Body of pancreas (tissue), 4 donors: ENCODE results near the gene HSP90B1.

Experiments
- POLR2A ChIP-seq, 3 donors: fragments of 450-650 bp; IDR thresholded peaks; one replicate each; pipeline ENCODE4 v1.6.1; 2016; ENCODE audit warnings: antibody characterized with exemption in 3 of 3, mild to moderate bottlenecking in 2 of 3
- TF ChIP-seq, protein P1 (sequence below), 7 experiments: fragments of 450-650 bp in 4 of 7; fragments of 200-600 bp in 3 of 7; sonication (generic) in 3 of 7; IDR thresholded peaks; one replicate each; pipeline ENCODE4 v1.5.1; 2016 to 2019; ENCODE audit warnings: antibody characterized with exemption in 7 of 7

DNA sequence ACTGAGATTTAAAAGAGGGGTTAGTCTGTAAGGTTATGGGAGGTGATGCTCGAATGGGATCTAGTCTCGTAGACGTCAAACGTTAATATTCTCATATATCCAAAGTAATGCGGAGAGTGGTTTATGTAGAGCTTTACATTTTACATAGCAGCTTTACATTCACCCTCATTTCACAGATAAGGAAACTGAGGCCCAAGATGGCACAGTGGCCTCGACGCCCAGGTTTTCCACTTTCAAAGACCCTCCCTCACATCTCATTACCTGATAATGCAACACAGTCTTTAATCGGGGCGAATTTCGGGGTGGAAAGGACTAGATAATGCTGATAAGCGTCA, 35.0 kb downstream of the HSP90B1 start:
- TF ChIP-seq, protein P1, sequence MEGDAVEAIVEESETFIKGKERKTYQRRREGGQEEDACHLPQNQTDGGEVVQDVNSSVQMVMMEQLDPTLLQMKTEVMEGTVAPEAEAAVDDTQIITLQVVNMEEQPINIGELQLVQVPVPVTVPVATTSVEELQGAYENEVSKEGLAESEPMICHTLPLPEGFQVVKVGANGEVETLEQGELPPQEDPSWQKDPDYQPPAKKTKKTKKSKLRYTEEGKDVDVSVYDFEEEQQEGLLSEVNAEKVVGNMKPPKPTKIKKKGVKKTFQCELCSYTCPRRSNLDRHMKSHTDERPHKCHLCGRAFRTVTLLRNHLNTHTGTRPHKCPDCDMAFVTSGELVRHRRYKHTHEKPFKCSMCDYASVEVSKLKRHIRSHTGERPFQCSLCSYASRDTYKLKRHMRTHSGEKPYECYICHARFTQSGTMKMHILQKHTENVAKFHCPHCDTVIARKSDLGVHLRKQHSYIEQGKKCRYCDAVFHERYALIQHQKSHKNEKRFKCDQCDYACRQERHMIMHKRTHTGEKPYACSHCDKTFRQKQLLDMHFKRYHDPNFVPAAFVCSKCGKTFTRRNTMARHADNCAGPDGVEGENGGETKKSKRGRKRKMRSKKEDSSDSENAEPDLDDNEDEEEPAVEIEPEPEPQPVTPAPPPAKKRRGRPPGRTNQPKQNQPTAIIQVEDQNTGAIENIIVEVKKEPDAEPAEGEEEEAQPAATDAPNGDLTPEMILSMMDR (IDR thresholded peaks at IDR 0.05), result no peak
- TF ChIP-seq POLR2A (IDR thresholded peaks at IDR 0.05), result no peak
